ENCODE measurements around the gene TMEM169.

- TF ChIP-seq CTCF (IDR thresholded peaks at IDR 0.05; ENCODE audit: low read depth, low read length, missing input control), result no peak
- TF ChIP-seq SP1 (IDR thresholded peaks at IDR 0.05), result no peak
- TF ChIP-seq GABPA (IDR thresholded peaks at IDR 0.05 in 1 of 2, conservative IDR thresholded peaks at IDR 0.05 in 1 of 2), result no peak
- TF ChIP-seq ATF3 (IDR thresholded peaks at IDR 0.05), result no peak
- no peak for TF ChIP-seq TAF1 (conservative IDR thresholded peaks at IDR 0.05)
- no peak for TF ChIP-seq RXRA (IDR thresholded peaks at IDR 0.05)
- TF ChIP-seq EGR1 (IDR thresholded peaks at IDR 0.05; ENCODE audit: low read depth in 2 of 2), result no peak
- TF ChIP-seq HNF4A (conservative IDR thresholded peaks at IDR 0.05), result no peak
- no peak for TF ChIP-seq JUND (IDR thresholded peaks at IDR 0.05)
Measured at GRCh38 chr2:216114382-216114713, 32.6 kb downstream of the TMEM169 start.
